SU-DHL-6 (cell line): ENCODE results near the gene MAPK13.

Source experiments
- EZH2phosphoT487 ChIP-seq: fragments of 200-600 bp; sonication (generic), shearing (Covaris generic); conservative IDR thresholded peaks from 2 replicates; pipeline ENCODE4 v1.6.1; 2018; ENCODE audit warnings: mild to moderate bottlenecking, antibody characterized with exemption, low read length, moderate library complexity, mixed read lengths
- TF ChIP-seq, protein P1 (sequence below): fragments of 200-600 bp; sonication (generic); IDR thresholded peaks from one replicate; pipeline ENCODE4 v1.5.1; 2017; ENCODE audit warnings: antibody characterized with exemption, mild to moderate bottlenecking, low read length, moderate library complexity; ENCODE audit not compliant: insufficient read depth, poor library complexity, severe bottlenecking

DNA sequence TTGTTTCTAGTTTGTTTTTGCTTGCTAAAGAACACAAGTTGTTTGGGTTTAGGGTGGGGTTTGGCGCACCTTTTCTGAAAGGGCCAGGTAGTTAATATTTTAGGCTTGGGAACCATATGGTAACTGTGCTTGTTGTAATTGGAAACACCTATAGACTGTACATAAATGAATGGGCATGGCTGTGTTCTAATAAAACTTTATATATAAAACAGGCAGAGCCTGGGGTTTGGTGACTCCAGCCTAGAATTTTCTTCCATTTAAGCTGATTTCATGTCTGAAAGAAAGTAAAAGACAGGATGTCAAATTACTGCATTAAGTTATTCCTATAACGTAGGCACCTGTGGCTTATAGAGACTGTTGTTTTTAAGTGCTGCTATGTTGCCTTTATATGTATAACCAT is 36.1 kb upstream of the MAPK13 start:
- TF ChIP-seq, protein P1, sequence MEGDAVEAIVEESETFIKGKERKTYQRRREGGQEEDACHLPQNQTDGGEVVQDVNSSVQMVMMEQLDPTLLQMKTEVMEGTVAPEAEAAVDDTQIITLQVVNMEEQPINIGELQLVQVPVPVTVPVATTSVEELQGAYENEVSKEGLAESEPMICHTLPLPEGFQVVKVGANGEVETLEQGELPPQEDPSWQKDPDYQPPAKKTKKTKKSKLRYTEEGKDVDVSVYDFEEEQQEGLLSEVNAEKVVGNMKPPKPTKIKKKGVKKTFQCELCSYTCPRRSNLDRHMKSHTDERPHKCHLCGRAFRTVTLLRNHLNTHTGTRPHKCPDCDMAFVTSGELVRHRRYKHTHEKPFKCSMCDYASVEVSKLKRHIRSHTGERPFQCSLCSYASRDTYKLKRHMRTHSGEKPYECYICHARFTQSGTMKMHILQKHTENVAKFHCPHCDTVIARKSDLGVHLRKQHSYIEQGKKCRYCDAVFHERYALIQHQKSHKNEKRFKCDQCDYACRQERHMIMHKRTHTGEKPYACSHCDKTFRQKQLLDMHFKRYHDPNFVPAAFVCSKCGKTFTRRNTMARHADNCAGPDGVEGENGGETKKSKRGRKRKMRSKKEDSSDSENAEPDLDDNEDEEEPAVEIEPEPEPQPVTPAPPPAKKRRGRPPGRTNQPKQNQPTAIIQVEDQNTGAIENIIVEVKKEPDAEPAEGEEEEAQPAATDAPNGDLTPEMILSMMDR: no peak
- no peak for TF ChIP-seq EZH2phosphoT487
